Measurements from ENCODE around the gene WDR59.

WDR59 gene

DNA sequence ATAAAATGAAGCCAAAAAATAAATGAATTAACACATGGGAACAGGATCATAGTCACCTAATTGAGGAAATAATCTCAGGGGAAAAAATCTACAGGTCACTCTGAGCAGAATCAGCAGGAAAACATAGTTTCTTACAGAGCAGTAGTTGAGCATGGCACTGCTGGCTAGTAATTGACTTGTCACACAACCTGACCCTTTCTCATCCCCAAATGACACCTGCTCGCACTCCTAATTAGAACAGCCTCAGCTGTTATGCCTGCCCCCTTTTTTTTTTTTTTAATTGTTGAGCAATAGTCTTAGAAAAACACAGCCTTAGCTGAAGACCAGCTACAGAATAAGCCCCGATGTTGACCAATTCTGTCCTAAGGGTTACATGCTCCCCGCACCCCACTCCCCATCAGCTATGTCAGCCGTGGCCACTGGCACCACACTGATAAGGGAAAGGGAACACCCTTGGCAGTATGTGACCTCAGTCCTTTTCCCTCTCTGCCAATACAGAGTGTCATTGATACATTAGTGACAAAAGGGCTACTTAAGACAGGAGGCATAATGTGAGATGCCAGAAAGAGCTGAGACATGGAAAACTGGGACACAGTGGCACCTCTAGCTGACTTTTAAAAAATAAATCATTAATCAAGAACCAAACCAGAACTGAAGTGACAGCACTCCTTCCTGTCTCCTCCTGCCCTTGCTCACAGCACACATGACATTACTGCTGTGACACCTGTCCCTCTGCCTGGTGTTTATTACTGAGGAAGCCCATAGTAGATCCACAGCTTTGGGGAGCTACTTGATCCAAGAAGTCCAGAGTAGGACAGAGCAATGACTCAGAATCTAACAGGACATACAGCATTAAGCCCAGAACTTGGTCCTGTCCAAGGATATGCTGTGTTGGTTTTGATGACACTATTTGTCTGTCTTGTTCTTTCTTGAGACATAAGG, 41.7 kb downstream of the WDR59 start:
- Histone ChIP-seq H3K4me3 (no peak overlapping the region), H3K27ac (no peak overlapping the region), H3K9me3 (ENCODE audit: low read depth, low read length) (no peaks in the 10 kb centered on the region), H3K9ac (ENCODE audit: insufficient read length) (no peak overlapping the region), H3K36me3 (ENCODE audit: insufficient read depth, low read length) (no peaks in the 10 kb centered on the region; the same call in 1 of the 2 replicates)
- TF ChIP-seq FOXP2 (optimal IDR thresholded peaks at IDR 0.05; ENCODE audit: control extremely low read depth, extremely low read length, insufficient read depth) (no peak), POLR2AphosphoS5 (IDR thresholded peaks at IDR 0.05; ENCODE audit: borderline replicate concordance, low read depth, low read length) (no peak), EZH2 (IDR thresholded peaks at IDR 0.05) (no peak)
- no peak for DNase-seq (ENCODE audit: low read depth, low spot score)

DNA sequence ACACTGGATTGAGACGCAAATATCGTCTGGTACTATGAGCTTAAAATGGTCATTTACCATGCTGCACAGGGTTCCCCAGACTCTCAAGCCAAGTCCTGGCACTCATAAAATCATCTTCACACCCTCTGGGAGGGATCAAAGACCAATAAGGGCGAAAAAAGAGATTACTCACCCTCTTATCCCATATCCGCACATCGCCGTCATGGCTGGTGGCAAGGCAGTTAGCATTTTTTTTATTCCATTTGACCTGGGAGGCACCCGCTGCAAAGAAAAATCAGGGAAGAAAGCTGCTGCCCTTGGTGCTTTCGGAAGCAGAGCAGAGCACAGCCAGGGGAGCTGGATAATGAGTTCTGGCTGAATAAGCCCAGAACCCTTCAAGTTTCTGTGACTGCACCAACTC, 42.4 kb downstream of the WDR59 start:
- H3K36me3 ChIP-seq (ENCODE audit: insufficient read depth, low read length): no peaks in the 10 kb centered on the region; the same call in 1 of the 2 replicates
- no peaks in the 10 kb centered on the region for H3K9me3 ChIP-seq (ENCODE audit: low read depth, low read length)
- no peak overlapping the region for H3K4me3 ChIP-seq
- TF ChIP-seq FOXP2 (optimal IDR thresholded peaks at IDR 0.05; ENCODE audit: control extremely low read depth, extremely low read length, insufficient read depth): no peak
- no peak for TF ChIP-seq EZH2 (IDR thresholded peaks at IDR 0.05)
- TF ChIP-seq POLR2AphosphoS5 (IDR thresholded peaks at IDR 0.05; ENCODE audit: borderline replicate concordance, low read depth, low read length): no peak
- H3K9ac ChIP-seq (ENCODE audit: insufficient read length): no peak overlapping the region
- H3K27ac ChIP-seq: no peak overlapping the region
- no peak for DNase-seq (ENCODE audit: low read depth, low spot score)

DNA sequence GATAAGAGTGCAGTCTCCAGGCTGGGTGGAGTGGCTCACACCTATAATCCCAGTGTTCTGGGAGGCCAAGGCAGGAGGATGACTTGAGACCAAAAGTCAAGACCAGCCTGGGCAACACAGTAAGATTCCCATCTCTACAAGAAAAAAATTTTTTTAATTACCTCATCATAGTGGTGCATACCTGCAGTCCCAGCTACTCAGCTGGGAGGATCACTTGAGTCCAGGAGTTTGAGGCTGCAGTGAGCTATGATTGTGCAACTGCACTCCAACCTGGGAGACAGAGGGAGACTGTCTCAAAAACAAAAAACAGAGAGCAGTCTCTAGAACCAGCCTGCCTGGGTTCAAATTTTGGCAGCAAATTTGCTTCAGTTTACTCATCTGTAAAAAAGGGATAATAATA, 45.2 kb downstream of the WDR59 start:
- TF ChIP-seq EZH2 (IDR thresholded peaks at IDR 0.05) (no peak), FOXP2 (optimal IDR thresholded peaks at IDR 0.05; ENCODE audit: control extremely low read depth, extremely low read length, insufficient read depth) (no peak), POLR2AphosphoS5 (IDR thresholded peaks at IDR 0.05; ENCODE audit: borderline replicate concordance, low read depth, low read length) (no peak)
- Histone ChIP-seq H3K27ac (no peak overlapping the region), H3K9ac (ENCODE audit: insufficient read length) (no peak overlapping the region), H3K9me3 (ENCODE audit: low read depth, low read length) (no peaks in the 10 kb centered on the region), H3K36me3 (ENCODE audit: insufficient read depth, low read length) (peaks cover 3% of the 10 kb centered on the region; the same call in 1 of the 2 replicates), H3K4me3 (no peak overlapping the region)
- no peak for DNase-seq (ENCODE audit: low read depth, low spot score)

DNA sequence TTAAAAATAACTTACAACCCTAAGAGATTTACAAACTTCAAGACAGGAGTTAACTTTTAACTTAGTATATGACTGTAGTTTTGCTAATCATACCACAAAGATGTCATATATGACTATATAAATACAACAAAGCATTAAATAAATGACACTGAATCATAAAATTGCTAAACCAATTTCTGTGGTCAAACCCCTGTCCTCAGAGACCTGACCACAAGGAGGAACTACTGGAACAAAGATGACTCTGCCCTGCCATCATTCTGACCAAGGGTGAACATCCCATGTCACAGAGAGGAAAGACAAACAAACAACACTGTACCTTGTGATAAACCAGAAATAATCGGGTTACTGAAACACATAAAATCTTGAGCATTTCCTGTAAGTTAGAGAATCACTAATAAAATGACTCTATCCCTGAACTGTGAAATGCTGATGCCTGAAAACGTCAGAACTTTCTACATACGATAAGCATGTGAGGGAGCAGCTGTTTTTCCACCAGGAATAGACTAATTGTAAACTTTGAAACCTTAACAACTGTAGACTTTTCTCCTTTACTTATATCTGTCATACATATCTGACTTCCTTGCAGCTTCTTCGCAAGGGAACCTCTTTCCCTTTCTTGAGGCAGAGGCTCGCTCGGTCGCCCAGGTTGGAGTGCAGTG, 47.9 kb downstream of the WDR59 start:
- TF ChIP-seq FOXP2 (optimal IDR thresholded peaks at IDR 0.05; ENCODE audit: control extremely low read depth, extremely low read length, insufficient read depth) (no peak), EZH2 (IDR thresholded peaks at IDR 0.05) (no peak), POLR2AphosphoS5 (IDR thresholded peaks at IDR 0.05; ENCODE audit: borderline replicate concordance, low read depth, low read length) (no peak)
- no peak for DNase-seq (ENCODE audit: low read depth, low spot score)
- no peak overlapping the region for H3K27ac ChIP-seq
- H3K36me3 ChIP-seq (ENCODE audit: insufficient read depth, low read length): peaks cover 3% of the 10 kb centered on the region; the same call in 1 of the 2 replicates
- no peak overlapping the region for H3K4me3 ChIP-seq
- H3K9ac ChIP-seq (ENCODE audit: insufficient read length): no peak overlapping the region
- H3K9me3 ChIP-seq (ENCODE audit: low read depth, low read length): no peaks in the 10 kb centered on the region

DNA sequence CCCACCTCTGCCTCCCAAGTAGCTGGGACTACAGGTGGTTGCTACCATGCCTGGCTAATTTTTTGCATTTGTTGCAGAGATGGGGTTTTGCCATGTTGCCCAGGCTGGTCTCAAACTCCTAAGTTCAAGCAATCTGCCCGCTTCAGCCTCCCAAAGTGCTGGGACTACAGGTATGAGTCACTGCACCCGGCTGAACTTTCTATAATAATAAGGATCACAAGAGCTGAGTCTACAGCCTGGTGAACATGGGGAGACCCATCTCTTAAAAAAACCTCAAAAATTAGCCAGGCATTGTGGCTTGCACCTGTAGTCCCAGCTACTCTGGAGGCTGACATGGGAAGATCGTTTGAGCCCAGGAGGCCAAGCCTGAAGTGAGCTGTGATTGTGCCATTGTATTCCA, 53.5 kb downstream of the WDR59 start:
- no peak for TF ChIP-seq POLR2AphosphoS5 (IDR thresholded peaks at IDR 0.05; ENCODE audit: borderline replicate concordance, low read depth, low read length)
- TF ChIP-seq EZH2 (IDR thresholded peaks at IDR 0.05): no peak
- no peak for TF ChIP-seq FOXP2 (optimal IDR thresholded peaks at IDR 0.05; ENCODE audit: control extremely low read depth, extremely low read length, insufficient read depth)
- no peaks in the 10 kb centered on the region for H3K9me3 ChIP-seq (ENCODE audit: low read depth, low read length)
- H3K27ac ChIP-seq: no peak overlapping the region
- H3K4me3 ChIP-seq: no peak overlapping the region
- H3K9ac ChIP-seq (ENCODE audit: insufficient read length): no peak overlapping the region
- DNase-seq (ENCODE audit: low read depth, low spot score): no peak
- no peaks in the 10 kb centered on the region for H3K36me3 ChIP-seq (ENCODE audit: insufficient read depth, low read length)

DNA sequence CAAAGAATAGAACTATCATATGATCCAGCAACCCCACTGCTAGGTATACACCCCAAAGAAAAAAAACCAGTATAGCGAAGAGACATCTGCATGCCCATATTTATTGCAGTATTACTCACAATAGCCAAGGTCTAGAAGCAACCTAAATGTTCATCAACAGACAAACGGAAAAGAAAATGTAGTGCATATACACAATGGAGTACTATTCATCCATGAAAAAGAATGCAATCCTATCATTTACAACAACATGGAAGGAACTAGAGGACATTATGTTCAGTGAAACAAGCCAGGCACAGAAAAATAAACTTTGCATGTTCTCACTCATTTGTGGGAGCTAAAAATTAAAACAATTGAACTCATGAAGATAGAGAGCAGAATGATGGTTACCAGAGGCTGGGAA, 55.3 kb downstream of the WDR59 start:
- H3K9ac ChIP-seq (ENCODE audit: insufficient read length): no peak overlapping the region
- H3K9me3 ChIP-seq (ENCODE audit: low read depth, low read length): no peaks in the 10 kb centered on the region
- TF ChIP-seq POLR2AphosphoS5 (IDR thresholded peaks at IDR 0.05; ENCODE audit: borderline replicate concordance, low read depth, low read length) (no peak), EZH2 (IDR thresholded peaks at IDR 0.05) (no peak), FOXP2 (optimal IDR thresholded peaks at IDR 0.05; ENCODE audit: control extremely low read depth, extremely low read length, insufficient read depth) (no peak)
- no peak for DNase-seq (ENCODE audit: low read depth, low spot score)
- H3K36me3 ChIP-seq (ENCODE audit: insufficient read depth, low read length): no peaks in the 10 kb centered on the region
- H3K27ac ChIP-seq: no peak overlapping the region
- no peak overlapping the region for H3K4me3 ChIP-seq

DNA sequence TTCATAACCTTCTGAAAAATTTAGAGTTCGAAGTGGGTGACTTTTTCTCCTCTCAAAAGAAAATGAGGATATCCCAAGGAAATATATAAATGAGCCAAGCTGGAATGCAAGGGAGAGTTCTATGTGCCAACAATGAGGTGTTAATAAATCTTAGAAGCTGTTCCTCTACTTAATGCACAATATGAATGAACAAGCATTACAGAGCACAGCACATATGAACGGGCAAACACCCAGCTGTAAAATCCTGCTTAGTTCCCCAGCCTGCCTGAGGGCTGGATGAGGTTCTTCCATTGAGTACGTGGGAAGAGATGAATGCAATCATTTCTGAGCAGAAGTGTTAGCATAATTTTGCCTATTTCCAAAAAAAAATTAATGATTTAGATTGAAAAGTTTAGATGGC, 58.1 kb downstream of the WDR59 start:
- no peak for DNase-seq (ENCODE audit: low read depth, low spot score)
- no peak overlapping the region for H3K27ac ChIP-seq
- no peak overlapping the region for H3K9ac ChIP-seq (ENCODE audit: insufficient read length)
- H3K4me3 ChIP-seq: no peak overlapping the region
- no peaks in the 10 kb centered on the region for H3K9me3 ChIP-seq (ENCODE audit: low read depth, low read length)
- no peak for TF ChIP-seq POLR2AphosphoS5 (IDR thresholded peaks at IDR 0.05; ENCODE audit: borderline replicate concordance, low read depth, low read length)
- no peak for TF ChIP-seq EZH2 (IDR thresholded peaks at IDR 0.05)
- TF ChIP-seq FOXP2 (optimal IDR thresholded peaks at IDR 0.05; ENCODE audit: control extremely low read depth, extremely low read length, insufficient read depth): no peak
- H3K36me3 ChIP-seq (ENCODE audit: insufficient read depth, low read length): no peaks in the 10 kb centered on the region; the same call in 1 of the 2 replicates

DNA sequence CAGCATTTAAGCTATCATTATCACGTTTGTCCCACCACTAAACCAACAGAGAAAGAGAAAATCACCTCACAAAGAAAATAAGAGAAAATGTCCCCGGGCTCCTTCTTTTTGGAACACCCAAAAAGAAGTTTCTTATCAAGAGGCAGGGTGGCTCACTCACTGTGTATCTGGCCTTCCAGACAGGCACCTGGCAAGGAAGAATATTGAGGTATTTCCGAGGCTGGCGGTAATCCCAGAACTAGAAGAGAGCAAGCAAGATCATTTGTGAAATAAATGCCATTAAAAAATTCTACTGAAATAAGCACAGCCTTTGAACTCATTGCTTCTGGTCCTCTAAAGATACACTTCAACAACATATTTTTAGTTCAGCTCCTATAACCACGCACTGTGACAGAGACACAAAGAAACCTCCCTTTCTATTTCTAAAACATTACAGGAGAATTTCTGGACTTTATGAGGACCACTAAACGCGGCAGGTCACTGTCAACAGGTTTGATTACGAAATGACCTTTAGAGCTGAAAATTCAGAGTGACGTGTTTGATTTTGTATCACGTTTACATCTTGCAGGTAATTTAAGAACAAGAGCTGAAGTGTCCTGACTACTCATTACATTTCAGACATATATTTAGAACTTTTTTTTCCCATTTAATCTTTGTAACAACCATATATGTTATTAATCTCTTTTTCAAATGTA, 61.0 kb downstream of the WDR59 start:
- H3K36me3 ChIP-seq (ENCODE audit: insufficient read depth, low read length): no peaks in the 10 kb centered on the region; the same call in 1 of the 2 replicates
- H3K9me3 ChIP-seq (ENCODE audit: low read depth, low read length): no peaks in the 10 kb centered on the region
- no peak overlapping the region for H3K9ac ChIP-seq (ENCODE audit: insufficient read length)
- DNase-seq (ENCODE audit: low read depth, low spot score): no peak
- H3K4me3 ChIP-seq: no peak overlapping the region
- H3K27ac ChIP-seq: no peak overlapping the region
- TF ChIP-seq POLR2AphosphoS5 (IDR thresholded peaks at IDR 0.05; ENCODE audit: borderline replicate concordance, low read depth, low read length) (no peak), FOXP2 (optimal IDR thresholded peaks at IDR 0.05; ENCODE audit: control extremely low read depth, extremely low read length, insufficient read depth) (no peak)

Data from SK-N-MC (cell line).